Measurements from ENCODE around the gene TMTC2. TPM values are rescaled to one million over a fixed set of nuclear protein-coding genes. Genes with fewer than 3 reads are reported as not detected.

TMTC2 gene
- total and polyA plus RNA-seq, 10 of the 15 experiments (the other 5 are each of a cell fraction or from before 2014, with no cell fraction given): 0.14 to 9.7 (median 1.2) TPM

GRCh38 chr12:82950356-82950755 lies 263.6 kb downstream of the TMTC2 start (continued):
- TF ChIP-seq CUX1 (IDR thresholded peaks at IDR 0.05; ENCODE audit: insufficient replicate concordance, low read depth, low read length) (no peak), RUNX3 (IDR thresholded peaks at IDR 0.05; ENCODE audit: low read length) (no peak), ZBTB4 (CRISPR knock-in tag; IDR thresholded peaks at IDR 0.05) (no peak)

All from GM12878 (cell line).